Thoracic aorta (tissue), 2 donors: Measurements from ENCODE around the gene INSRR. TPM values are rescaled to one million over a fixed set of nuclear protein-coding genes. Genes with fewer than 3 reads are reported as not detected.

Source experiments
- ATAC-seq: fragments of 150-250 bp; one replicate; pipeline ENCODE4 v1.8.0; 2017; ENCODE audit warnings: low read depth; ENCODE audit not compliant: insufficient number of reproducible peaks, low FRiP score
- DNase-seq: peaks from one replicate; pipeline ENCODE4 v3.0.0-alpha.2; 2020; ENCODE audit warnings: low spot score
- H3K27ac ChIP-seq, 2 donors: fragments of 200-600 bp; sonication (generic); 1 replicate in 1 of 2; 2 replicates in 1 of 2; pipeline ENCODE4 v1.5.1; 2016; ENCODE audit warnings: mild to moderate bottlenecking in 2 of 2, moderate library complexity in 2 of 2
- H3K27me3 ChIP-seq: fragments of 200-600 bp; sonication (generic); replicated peaks from 2 replicates; pipeline ENCODE4 v1.6.0; 2016; ENCODE audit warnings: mild to moderate bottlenecking; ENCODE audit not compliant: insufficient read depth
- H3K36me3 ChIP-seq: fragments of 200-600 bp; sonication (generic); one replicate; pipeline ENCODE4 v1.5.1; 2016
- H3K4me1 ChIP-seq, 2 donors: fragments of 200-600 bp; sonication (generic); 1 replicate in 1 of 2; 2 replicates in 1 of 2; pipeline versions ENCODE4 v1.5.1 to v1.6.0; 2016; ENCODE audit warnings: low read depth in 2 of 2, mild to moderate bottlenecking in 1 of 2; ENCODE audit not compliant: control insufficient read depth in 1 of 2
- H3K4me3 ChIP-seq: fragments of 200-600 bp; sonication (generic); 2 replicates; pipeline ENCODE4 v1.5.1; 2016; ENCODE audit warnings: mild to moderate bottlenecking
- H3K9me3 ChIP-seq: fragments of 200-600 bp; sonication (generic); 2 replicates; pipeline ENCODE4 v1.5.1; 2016
- CTCF ChIP-seq: fragments of 200-600 bp; sonication (generic); IDR thresholded peaks from one replicate; pipeline ENCODE4 v1.5.1; 2019; ENCODE audit warnings: antibody characterized with exemption
- total RNA-seq, 2 donors: library from RNA; depleted of rRNA; stranded (reverse); fragments of >200 nt; gene quantifications; one replicate each; pipeline versions ENCODE4 v1.1.0 to v1.2.3, GENCODE V29; 2016

INSRR gene
- total RNA-seq, 2 donors from 2014 or later: not detected

- Histone ChIP-seq H3K27ac (no peak overlapping the region), H3K27me3 (no peaks in the 10 kb centered on the region)
- no peak for ATAC-seq
These were observed 25.8 kb upstream of the INSRR start for GRCh38 chr1:156884560-156885184.

GRCh38 chr1:156883919-156884318, 25.0 kb upstream of the INSRR start:
- Histone ChIP-seq H3K4me3 (no peak overlapping the region), H3K9me3 (no peaks in the 10 kb centered on the region), H3K27me3 (no peaks in the 10 kb centered on the region), H3K36me3 (no peaks in the 10 kb centered on the region), H3K27ac (no peak overlapping the region), H3K4me1 (no peaks in the 10 kb centered on the region)
- ATAC-seq: no peak
- TF ChIP-seq CTCF: no peak
- DNase-seq: no peak

More at GRCh38 chr1:156884560-156885184, 25.8 kb upstream of the INSRR start:
- H3K9me3 ChIP-seq: no peaks in the 10 kb centered on the region
- no peaks in the 10 kb centered on the region for H3K4me1 ChIP-seq
- no peaks in the 10 kb centered on the region for H3K36me3 ChIP-seq
- H3K4me3 ChIP-seq: no peak overlapping the region
- TF ChIP-seq CTCF: no peak
- DNase-seq: no peak

GRCh38 chr1:156882543-156882942, 23.6 kb upstream of the INSRR start:
- Histone ChIP-seq H3K27me3 (no peaks in the 10 kb centered on the region), H3K27ac (no peak overlapping the region), H3K4me1 (no peaks in the 10 kb centered on the region), H3K4me3 (no peak overlapping the region), H3K9me3 (no peaks in the 10 kb centered on the region), H3K36me3 (no peaks in the 10 kb centered on the region)
- ATAC-seq (no peak), DNase-seq (no peak)
- no peak for TF ChIP-seq CTCF

- no peaks in the 10 kb centered on the region for H3K36me3 ChIP-seq
- no peaks in the 10 kb centered on the region for H3K27me3 ChIP-seq
- DNase-seq (no peak), ATAC-seq (no peak)
- no peak overlapping the region for H3K4me3 ChIP-seq
- H3K4me1 ChIP-seq: no peaks in the 10 kb centered on the region
- no peak for TF ChIP-seq CTCF
- no peak overlapping the region for H3K27ac ChIP-seq
- no peaks in the 10 kb centered on the region for H3K9me3 ChIP-seq
These were observed 22.7 kb upstream of the INSRR start for GRCh38 chr1:156881663-156882062.

- no peak for DNase-seq
- no peak overlapping the region for H3K27ac ChIP-seq
- H3K4me1 ChIP-seq: no peaks in the 10 kb centered on the region
- ATAC-seq: no peak
- no peaks in the 10 kb centered on the region for H3K27me3 ChIP-seq
- no peaks in the 10 kb centered on the region for H3K36me3 ChIP-seq
- no peak for TF ChIP-seq CTCF
- H3K9me3 ChIP-seq: no peaks in the 10 kb centered on the region
- H3K4me3 ChIP-seq: no peak overlapping the region
These were observed 22.2 kb upstream of the INSRR start for GRCh38 chr1:156881101-156881500.
